LNCAP (cell line): ENCODE results near the gene LCLAT1.

Experiments
- TF ChIP-seq, protein P1 (sequence below): fragments of 450-650 bp; IDR thresholded peaks from 2 replicates; pipeline ENCODE4 v1.5.1; 2017; ENCODE audit warnings: mild to moderate bottlenecking

Gene LCLAT1

DNA sequence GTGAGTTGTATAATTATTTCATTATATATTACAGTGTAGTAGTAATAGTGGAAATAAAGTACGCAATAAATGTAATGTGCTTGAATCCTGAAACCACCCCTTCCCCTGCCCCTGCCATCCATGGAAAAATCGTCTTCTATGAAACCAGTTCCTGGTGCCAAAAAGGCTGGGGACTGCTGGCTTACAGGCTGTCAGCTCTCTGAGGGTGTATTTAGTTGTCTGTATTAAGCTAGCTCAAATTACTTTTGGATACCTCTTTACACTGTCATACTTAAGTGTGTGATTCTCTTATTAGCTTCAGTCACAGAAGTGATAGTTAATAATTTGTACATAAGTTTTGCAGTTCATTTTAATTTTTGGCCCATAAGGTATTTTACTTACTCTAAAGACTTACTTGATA lies 29.6 kb downstream of the LCLAT1 start:
- TF ChIP-seq, protein P1, sequence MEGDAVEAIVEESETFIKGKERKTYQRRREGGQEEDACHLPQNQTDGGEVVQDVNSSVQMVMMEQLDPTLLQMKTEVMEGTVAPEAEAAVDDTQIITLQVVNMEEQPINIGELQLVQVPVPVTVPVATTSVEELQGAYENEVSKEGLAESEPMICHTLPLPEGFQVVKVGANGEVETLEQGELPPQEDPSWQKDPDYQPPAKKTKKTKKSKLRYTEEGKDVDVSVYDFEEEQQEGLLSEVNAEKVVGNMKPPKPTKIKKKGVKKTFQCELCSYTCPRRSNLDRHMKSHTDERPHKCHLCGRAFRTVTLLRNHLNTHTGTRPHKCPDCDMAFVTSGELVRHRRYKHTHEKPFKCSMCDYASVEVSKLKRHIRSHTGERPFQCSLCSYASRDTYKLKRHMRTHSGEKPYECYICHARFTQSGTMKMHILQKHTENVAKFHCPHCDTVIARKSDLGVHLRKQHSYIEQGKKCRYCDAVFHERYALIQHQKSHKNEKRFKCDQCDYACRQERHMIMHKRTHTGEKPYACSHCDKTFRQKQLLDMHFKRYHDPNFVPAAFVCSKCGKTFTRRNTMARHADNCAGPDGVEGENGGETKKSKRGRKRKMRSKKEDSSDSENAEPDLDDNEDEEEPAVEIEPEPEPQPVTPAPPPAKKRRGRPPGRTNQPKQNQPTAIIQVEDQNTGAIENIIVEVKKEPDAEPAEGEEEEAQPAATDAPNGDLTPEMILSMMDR = no peak

DNA sequence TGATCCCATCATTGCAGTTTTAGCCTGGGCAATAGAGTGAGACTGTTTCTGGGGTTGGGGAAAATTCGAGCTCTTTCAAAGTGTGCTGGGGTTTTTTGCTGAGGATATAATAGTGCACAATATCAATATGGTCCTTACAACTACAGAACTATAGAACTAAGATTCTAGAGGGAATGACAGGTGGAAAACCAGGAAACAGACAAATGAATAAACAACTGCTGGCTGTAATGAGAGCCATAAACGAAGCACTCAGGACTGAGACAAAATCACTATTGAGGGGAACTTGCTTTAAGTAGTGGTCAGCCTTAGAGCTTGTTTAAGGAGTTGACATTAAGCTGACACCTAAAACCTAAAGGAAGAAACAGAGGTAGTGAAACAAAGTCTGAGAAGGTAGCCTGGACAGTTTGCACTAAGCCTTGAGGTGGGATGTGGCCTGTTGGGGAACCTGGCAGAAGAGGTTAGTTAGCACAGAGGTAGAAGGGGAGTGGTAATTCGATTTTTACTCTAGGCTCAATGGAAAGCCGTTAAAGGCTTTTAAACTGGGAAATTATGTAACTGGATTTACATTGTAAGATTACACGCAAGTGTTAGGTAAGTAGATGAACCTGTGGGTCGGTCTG lies 33.8 kb downstream of the LCLAT1 start:
- TF ChIP-seq, protein P1 = no peak

DNA sequence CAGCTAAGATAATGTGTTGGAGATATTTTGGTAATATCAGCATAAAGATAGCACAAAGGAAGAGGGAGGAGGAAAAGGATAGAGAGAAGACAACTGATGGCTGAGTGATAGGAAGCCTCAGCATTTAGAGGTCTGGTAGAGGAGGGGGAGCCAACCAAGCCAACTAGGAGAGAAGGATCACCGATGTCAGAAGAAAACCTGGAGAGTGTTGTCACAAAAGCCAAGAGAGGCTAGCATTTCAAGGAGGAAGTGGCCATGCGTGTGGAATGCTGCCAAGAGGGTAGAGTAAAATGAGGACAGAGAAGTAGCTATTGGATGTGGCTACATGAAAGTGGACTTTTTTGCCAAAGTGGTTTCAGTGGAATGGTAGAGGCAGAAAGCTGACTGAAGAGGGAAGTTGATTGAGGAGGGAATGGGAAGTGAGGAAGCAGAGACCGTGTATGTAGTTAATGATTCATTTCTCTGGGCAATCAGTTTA lies 34.3 kb downstream of the LCLAT1 start:
- TF ChIP-seq, protein P1 = no peak

DNA sequence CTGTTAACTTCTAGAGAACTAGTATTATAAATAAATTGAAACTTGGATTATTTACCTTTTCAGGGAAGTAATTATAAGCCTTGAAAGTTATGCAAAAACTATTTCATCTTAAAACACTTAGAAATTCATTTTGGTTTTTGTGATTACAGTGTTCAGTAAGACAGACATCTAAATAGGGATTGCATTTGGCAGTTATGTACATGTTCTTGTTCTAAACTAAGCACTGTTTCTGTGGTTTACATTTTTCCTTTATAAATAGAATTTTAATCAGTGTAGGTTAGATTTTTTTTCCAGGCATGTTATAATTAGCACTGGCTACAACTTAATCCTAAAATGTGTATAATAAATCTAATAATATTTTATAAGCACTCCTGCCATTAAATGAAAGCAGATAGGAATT lies 35.0 kb downstream of the LCLAT1 start:
- TF ChIP-seq, protein P1 = no peak

DNA sequence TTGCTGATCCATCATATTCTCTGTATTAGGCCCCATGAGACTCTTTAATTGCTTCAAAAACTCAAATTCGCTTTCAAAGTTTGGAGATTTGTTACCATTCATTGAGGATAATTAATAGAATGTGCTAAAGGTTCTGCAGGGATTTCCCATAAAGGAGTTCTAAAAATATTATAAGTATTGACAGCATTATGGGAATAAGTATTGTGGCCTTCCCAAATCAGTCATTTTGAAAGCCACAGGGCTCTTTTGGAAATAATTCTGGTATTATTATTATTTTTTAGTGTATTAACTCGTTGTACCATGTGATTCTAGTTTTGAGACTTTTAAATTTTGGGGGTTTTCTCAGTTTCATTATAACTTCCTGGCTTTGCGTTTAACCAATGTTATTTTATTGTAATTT lies 37.1 kb downstream of the LCLAT1 start:
- TF ChIP-seq, protein P1 = no peak

DNA sequence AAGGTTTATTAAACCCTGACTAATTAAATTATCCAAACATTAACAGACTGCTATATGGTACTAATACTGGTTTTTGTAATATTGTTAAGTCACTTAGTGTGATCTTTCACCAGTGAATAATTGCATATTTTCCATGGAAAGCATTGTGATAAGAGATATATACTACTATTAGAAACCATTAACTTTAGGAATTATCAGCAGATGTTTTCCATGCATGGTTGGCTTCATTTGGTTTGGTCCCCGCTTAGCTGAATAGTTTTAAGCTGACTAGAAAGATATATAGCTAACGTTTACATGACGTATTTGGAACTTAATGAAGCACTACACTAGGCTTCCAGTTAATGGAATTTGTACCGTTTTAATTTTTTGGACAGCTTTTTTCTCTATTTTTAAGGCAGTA lies 37.9 kb downstream of the LCLAT1 start:
- TF ChIP-seq, protein P1 = no peak

DNA sequence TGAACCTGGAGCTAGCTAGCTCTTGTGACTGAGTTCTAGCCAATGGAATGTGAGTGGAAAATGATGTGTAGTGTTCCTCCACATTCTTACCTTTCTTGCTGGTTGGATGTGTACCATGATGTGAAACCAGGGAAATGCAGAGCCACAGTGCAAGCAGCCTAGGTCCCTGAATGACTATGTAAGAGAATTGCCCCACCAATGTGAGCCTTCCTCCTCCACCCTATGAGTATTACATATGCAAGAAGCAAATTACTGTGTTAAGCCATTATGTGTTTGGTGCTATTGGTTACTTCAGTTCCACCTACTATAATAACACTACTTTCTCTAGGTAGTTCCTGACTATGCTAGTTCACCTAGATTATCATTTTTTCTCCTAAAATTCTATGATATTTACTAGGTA lies 39.6 kb downstream of the LCLAT1 start:
- TF ChIP-seq, protein P1 = no peak

DNA sequence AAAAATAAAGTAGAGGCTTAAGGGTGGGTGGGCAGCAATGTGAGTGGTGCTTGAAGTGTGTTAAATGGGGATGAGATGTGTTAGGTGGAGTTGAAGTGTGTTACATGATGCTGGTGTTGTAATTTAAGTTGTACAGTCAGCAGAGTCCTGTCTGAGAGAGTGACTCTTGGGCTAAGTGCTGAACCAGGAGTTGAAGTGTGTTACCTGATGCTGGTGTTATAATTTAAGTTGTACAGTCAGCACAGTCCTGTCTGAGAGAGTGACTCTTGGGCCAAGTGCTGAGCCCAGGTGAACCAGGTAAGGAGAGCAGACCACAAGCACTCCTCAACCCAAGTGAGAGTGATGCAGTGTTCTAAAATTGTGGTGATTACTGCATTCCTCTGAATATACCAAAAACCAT lies 40.6 kb downstream of the LCLAT1 start:
- TF ChIP-seq, protein P1 = no peak
